ENCODE results near the gene MAGEB16.

MAGEB16 gene

DNA sequence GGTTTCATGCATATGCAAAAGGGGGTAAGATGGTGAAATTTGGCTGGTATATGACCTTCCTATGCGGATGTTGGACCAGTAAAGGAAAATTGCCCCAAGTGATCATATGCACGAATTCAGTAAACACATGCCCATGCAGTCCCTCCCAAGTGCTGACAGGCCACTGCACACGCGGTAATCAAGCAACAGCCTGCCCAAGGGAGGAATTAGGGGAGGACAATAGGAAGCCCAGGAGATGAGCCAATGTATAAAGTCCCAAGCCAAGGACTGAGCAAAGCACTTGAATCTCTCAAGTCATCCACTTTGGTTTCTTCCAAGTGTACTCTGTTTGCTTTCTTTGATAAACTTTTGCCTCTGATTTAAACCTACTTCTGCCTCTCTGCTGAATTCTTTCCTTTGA lies 21.1 kb downstream of the MAGEB16 start:
- ChIA-PET CTCF (no interaction called here), POLR2A (no interaction called here)
- DNase-seq (ENCODE audit: extremely low spot score): no peak
- TF ChIP-seq CTCF (IDR thresholded peaks at IDR 0.05; ENCODE audit: control extremely low read depth, extremely low read depth, low read depth, missing control alignments): no peak

DNA sequence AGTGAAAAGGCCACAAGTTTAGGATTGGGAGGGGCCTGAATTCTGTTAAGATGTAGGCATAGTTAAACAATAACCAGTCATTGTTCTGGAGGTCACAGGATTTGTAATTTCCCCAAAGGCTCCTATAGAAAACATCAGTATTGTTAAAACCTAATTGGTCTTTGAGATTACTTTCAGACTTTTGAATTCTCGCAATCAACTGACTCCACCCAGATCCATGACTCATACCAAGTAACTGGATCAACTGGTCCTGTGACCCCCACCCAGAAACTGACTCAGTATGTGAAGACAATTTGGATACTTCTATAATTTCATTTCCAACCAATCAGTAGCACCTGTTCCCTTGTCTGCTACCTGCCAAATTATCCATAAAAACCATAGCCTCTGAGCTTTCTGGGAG lies 28.4 kb downstream of the MAGEB16 start:
- no peak for TF ChIP-seq CTCF (IDR thresholded peaks at IDR 0.05; ENCODE audit: control extremely low read depth, extremely low read depth, low read depth, missing control alignments)
- no peak for DNase-seq (ENCODE audit: extremely low spot score)
- ChIA-PET POLR2A (no interaction called here), CTCF (no interaction called here)

GRCh38 chrX:35829501-35829900 lies 31.4 kb downstream of the MAGEB16 start:
- ChIA-PET CTCF (no interaction called here), POLR2A (no interaction called here)
- TF ChIP-seq CTCF (IDR thresholded peaks at IDR 0.05; ENCODE audit: control extremely low read depth, extremely low read depth, low read depth, missing control alignments): no peak
- DNase-seq (ENCODE audit: extremely low spot score): no peak

DNA sequence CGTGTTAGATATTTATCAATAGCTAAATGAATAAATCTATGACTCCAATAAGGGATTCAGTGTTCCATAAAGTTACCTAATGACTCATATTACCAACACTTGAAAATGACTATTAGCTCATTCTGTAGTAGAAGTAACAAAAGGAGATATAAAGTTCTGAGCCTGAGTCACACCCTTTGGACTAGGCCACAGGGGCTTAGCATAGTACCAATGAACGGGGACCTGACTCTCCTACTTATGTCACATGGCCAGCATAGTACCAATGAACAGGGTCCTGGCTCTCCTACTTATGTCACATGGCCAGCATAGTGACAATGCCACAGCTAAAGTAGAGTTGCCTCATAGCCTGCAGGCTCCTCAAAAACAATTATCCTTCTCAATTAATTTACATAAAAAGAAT lies 43.7 kb downstream of the MAGEB16 start:
- TF ChIP-seq CTCF (IDR thresholded peaks at IDR 0.05; ENCODE audit: control extremely low read depth, extremely low read depth, low read depth, missing control alignments): no peak
- POLR2A ChIA-PET: no interaction called here
- no peak for DNase-seq (ENCODE audit: extremely low spot score)
- CTCF ChIA-PET: no interaction called here

- POLR2A ChIA-PET: no interaction called here
- DNase-seq (ENCODE audit: extremely low spot score): no peak
- no peak for TF ChIP-seq CTCF (IDR thresholded peaks at IDR 0.05; ENCODE audit: control extremely low read depth, extremely low read depth, low read depth, missing control alignments)
- CTCF ChIA-PET: no interaction called here
Observed at GRCh38 chrX:35842674-35843073, 44.5 kb downstream of the MAGEB16 start.

DNA sequence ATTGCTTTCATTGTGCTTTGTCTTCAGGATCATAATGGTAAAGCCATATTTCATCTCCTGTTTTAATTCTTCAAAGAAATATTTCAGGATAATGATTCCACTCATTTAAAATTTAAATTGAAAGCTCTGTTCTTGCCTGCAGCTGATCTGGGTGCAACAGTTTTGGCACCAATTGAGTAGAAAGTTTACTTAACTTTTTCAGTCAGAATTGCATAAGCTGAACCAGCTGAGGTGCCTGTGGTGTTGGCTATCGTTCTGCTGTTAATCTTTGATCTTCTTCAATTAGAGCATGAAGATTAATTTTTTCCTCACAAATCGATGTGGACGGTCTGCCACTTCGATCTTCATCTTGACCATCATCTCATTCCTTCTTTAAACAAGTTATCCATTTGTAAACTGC lies 49.6 kb downstream of the MAGEB16 start:
- ChIA-PET CTCF (no interaction called here), POLR2A (no interaction called here)
- no peak for TF ChIP-seq CTCF (IDR thresholded peaks at IDR 0.05; ENCODE audit: control extremely low read depth, extremely low read depth, low read depth, missing control alignments)
- no peak for DNase-seq (ENCODE audit: extremely low spot score)
